Neuronal stem cell (in vitro differentiated cells): ENCODE data around the gene EFCAB13.

ENCODE experiments used
- DNase-seq: peaks from one replicate; pipeline ENCODE4 v3.0.0-alpha.2; 2013; ENCODE audit warnings: low spot score
- H2AFZ ChIP-seq: one replicate; pipeline ENCODE4 v1.6.1; 2013; ENCODE audit warnings: mild to moderate bottlenecking, low read length, inconsistent platforms
- H2AK5ac ChIP-seq: 2 replicates; pipeline ENCODE4 v1.6.1; 2013; ENCODE audit warnings: low read depth, mild to moderate bottlenecking, inconsistent platforms, low read length, moderate library complexity, mixed read lengths
- H2BK120ac ChIP-seq: 2 replicates; pipeline ENCODE4 v1.6.1; 2013; ENCODE audit warnings: low read depth, mild to moderate bottlenecking, inconsistent platforms, low read length, moderate library complexity, mixed read lengths
- H2BK12ac ChIP-seq: one replicate; pipeline ENCODE4 v1.6.1; 2013; ENCODE audit warnings: low read length, inconsistent platforms
- H2BK15ac ChIP-seq: 2 replicates; pipeline ENCODE4 v1.6.1; 2013; ENCODE audit warnings: mild to moderate bottlenecking, low read length, inconsistent platforms, mixed read lengths
- H2BK5ac ChIP-seq: one replicate; pipeline ENCODE4 v1.6.1; 2013; ENCODE audit warnings: inconsistent platforms, mild to moderate bottlenecking, low read length, moderate library complexity
- H3K14ac ChIP-seq: one replicate; pipeline ENCODE4 v1.6.1; 2013; ENCODE audit warnings: low read length, inconsistent platforms
- H3K18ac ChIP-seq: 2 replicates; pipeline ENCODE4 v1.6.1; 2013; ENCODE audit warnings: low read length, inconsistent platforms
- H3K23ac ChIP-seq: 2 replicates; pipeline ENCODE4 v1.6.1; 2013; ENCODE audit warnings: low read depth, mild to moderate bottlenecking, mixed read lengths, low read length, inconsistent platforms; ENCODE audit not compliant: poor library complexity
- H3K27ac ChIP-seq: replicated peaks from 3 replicates; pipeline ENCODE4 v1.5.1; 2013; ENCODE audit warnings: low read length, inconsistent platforms
- H3K27me3 ChIP-seq, 3 experiments: 2 replicates each; pipeline ENCODE4 v1.6.1; 2013; ENCODE audit warnings: low read length in 3 of 3, mild to moderate bottlenecking in 2 of 3, inconsistent platforms in 1 of 3, low read depth in 1 of 3, mixed read lengths in 1 of 3, moderate library complexity in 1 of 3; ENCODE audit not compliant: control insufficient read depth in 3 of 3, insufficient read depth in 3 of 3
- H3K36me3 ChIP-seq, 2 donors: replicated peaks in 1 of 2; 2 replicates each; pipeline ENCODE4 v1.6.1; 2013; ENCODE audit warnings: low read length in 2 of 2; ENCODE audit not compliant: control insufficient read depth in 2 of 2, insufficient read depth in 2 of 2
- H3K4ac ChIP-seq: 2 replicates; pipeline ENCODE4 v1.6.1; 2013; ENCODE audit warnings: inconsistent platforms, mild to moderate bottlenecking, low read length, moderate library complexity
- H3K4me1 ChIP-seq, 2 donors: 1 replicate in 1 of 2; 2 replicates in 1 of 2; pipeline ENCODE4 v1.6.1; 2013; ENCODE audit warnings: low read length in 2 of 2, low read depth in 1 of 2; ENCODE audit not compliant: control insufficient read depth in 2 of 2, insufficient read depth in 1 of 2
- H3K4me2 ChIP-seq: one replicate; pipeline ENCODE4 v1.6.1; 2013; ENCODE audit warnings: mild to moderate bottlenecking, low read length, inconsistent platforms; ENCODE audit not compliant: insufficient read depth, poor library complexity, severe bottlenecking
- H3K4me3 ChIP-seq, 2 donors: 2 replicates each; pipeline ENCODE4 v1.5.1; 2013; ENCODE audit warnings: low read length in 2 of 2, mild to moderate bottlenecking in 2 of 2, inconsistent platforms in 1 of 2, moderate library complexity in 1 of 2
- H3K79me1 ChIP-seq: one replicate; pipeline ENCODE4 v1.6.1; 2013; ENCODE audit warnings: low read depth, mild to moderate bottlenecking, inconsistent platforms, low read length, moderate library complexity
- H3K9ac ChIP-seq: one replicate; pipeline ENCODE4 v1.6.1; 2013; ENCODE audit warnings: mild to moderate bottlenecking, low read depth, low read length, inconsistent platforms; ENCODE audit not compliant: poor library complexity
- H3K9me3 ChIP-seq, 2 donors: replicated peaks in 1 of 2; 2 replicates each; pipeline versions ENCODE3 to v1.6.1; 2013; ENCODE audit warnings: low read length in 2 of 2, mild to moderate bottlenecking in 2 of 2, inconsistent platforms in 1 of 2, low read depth in 1 of 2, mixed read lengths in 1 of 2, moderate library complexity in 1 of 2; ENCODE audit not compliant: control insufficient read depth in 2 of 2, insufficient read depth in 1 of 2
- H4K8ac ChIP-seq: one replicate; pipeline ENCODE4 v1.6.1; 2013; ENCODE audit warnings: low read depth, mild to moderate bottlenecking, inconsistent platforms, low read length, moderate library complexity
- H4K91ac ChIP-seq: one replicate; pipeline ENCODE4 v1.6.1; 2013; ENCODE audit warnings: low read length, low read depth, mild to moderate bottlenecking, inconsistent platforms; ENCODE audit not compliant: poor library complexity
- WGBS, 2 donors: extraction: QIAGEN DNeasy Blood & Tissue Kit; methylation state at CpG; one replicate each; pipeline ENCODE4 v1.1.7; 2013; ENCODE audit warnings: missing lambda C conversion rate in 2 of 2, mixed read lengths in 1 of 2; ENCODE audit not compliant: insufficient read length in 2 of 2, insufficient replicate concordance in 1 of 2; ENCODE audit errors: extremely low coverage in 2 of 2; 5-methylcytosine and 5-hydroxymethylcytosine counted together

Gene EFCAB13

GRCh38 chr17:47286198-47286914, 37.4 kb upstream of the EFCAB13 start:
- H3K18ac ChIP-seq: no peak overlapping the region
- no peak overlapping the region for H3K9ac ChIP-seq
- no peak overlapping the region for H4K8ac ChIP-seq
- no peaks in the 10 kb centered on the region for H3K27me3 ChIP-seq
- no peak overlapping the region for H2BK12ac ChIP-seq
- H3K14ac ChIP-seq: no peak overlapping the region
- no peak overlapping the region for H3K23ac ChIP-seq
- DNase-seq: no peak
- H2AK5ac ChIP-seq: no peak overlapping the region
- no peaks in the 10 kb centered on the region for H3K4me1 ChIP-seq
- no peaks in the 10 kb centered on the region for H3K36me3 ChIP-seq
- no peak overlapping the region for H3K4ac ChIP-seq
- no peak overlapping the region for H4K91ac ChIP-seq
- H3K4me3 ChIP-seq: no peak overlapping the region
- no peaks in the 10 kb centered on the region for H3K79me1 ChIP-seq
- H2BK120ac ChIP-seq: no peak overlapping the region
- no peak overlapping the region for H3K4me2 ChIP-seq
- no peaks in the 10 kb centered on the region for H3K9me3 ChIP-seq
- H3K27ac ChIP-seq: no peak overlapping the region
- H2AFZ ChIP-seq: no peak overlapping the region
- no peak overlapping the region for H2BK5ac ChIP-seq
- no peak overlapping the region for H2BK15ac ChIP-seq
- no CpG with 5 or more reads among the region's 6 CpGs for WGBS, 2 donors

- Histone ChIP-seq H3K27ac (no peak overlapping the region), H2BK15ac (no peak overlapping the region), H4K91ac (no peak overlapping the region), H3K4me2 (no peak overlapping the region), H3K9me3 (no peaks in the 10 kb centered on the region), H2BK120ac (no peak overlapping the region), H3K4me1 (no peaks in the 10 kb centered on the region), H2BK12ac (no peak overlapping the region), H3K18ac (no peak overlapping the region), H2BK5ac (no peak overlapping the region), H2AK5ac (no peak overlapping the region), H3K23ac (no peak overlapping the region), H3K79me1 (no peaks in the 10 kb centered on the region), H3K14ac (no peak overlapping the region), H3K9ac (no peak overlapping the region), H3K4ac (no peak overlapping the region), H3K27me3 (no peaks in the 10 kb centered on the region), H3K36me3 (no peaks in the 10 kb centered on the region), H2AFZ (no peak overlapping the region), H3K4me3 (no peak overlapping the region), H4K8ac (no peak overlapping the region)
- DNase-seq: no peak
- no CpG with 5 or more reads among the region's 4 CpGs for WGBS, 2 donors
These were observed 36.7 kb upstream of the EFCAB13 start for GRCh38 chr17:47287068-47287467.

GRCh38 chr17:47287639-47288038, 36.1 kb upstream of the EFCAB13 start:
- H3K23ac ChIP-seq: no peak overlapping the region
- no peak overlapping the region for H3K4me3 ChIP-seq
- H2BK5ac ChIP-seq: no peak overlapping the region
- no peaks in the 10 kb centered on the region for H3K9me3 ChIP-seq
- no peak overlapping the region for H2BK12ac ChIP-seq
- no peak overlapping the region for H2BK15ac ChIP-seq
- H3K36me3 ChIP-seq: no peaks in the 10 kb centered on the region
- no peak overlapping the region for H3K27ac ChIP-seq
- no CpG with 5 or more reads among the region's 2 CpGs for WGBS, 2 donors
- no peak overlapping the region for H3K4me2 ChIP-seq
- no peaks in the 10 kb centered on the region for H3K27me3 ChIP-seq
- no peak overlapping the region for H4K91ac ChIP-seq
- H3K18ac ChIP-seq: no peak overlapping the region
- H4K8ac ChIP-seq: no peak overlapping the region
- H2AFZ ChIP-seq: no peak overlapping the region
- H3K14ac ChIP-seq: no peak overlapping the region
- no peaks in the 10 kb centered on the region for H3K79me1 ChIP-seq
- DNase-seq: no peak
- H3K9ac ChIP-seq: no peak overlapping the region
- no peak overlapping the region for H3K4ac ChIP-seq
- no peak overlapping the region for H2AK5ac ChIP-seq
- H2BK120ac ChIP-seq: no peak overlapping the region
- no peaks in the 10 kb centered on the region for H3K4me1 ChIP-seq

GRCh38 chr17:47288531-47289116, 35.1 kb upstream of the EFCAB13 start:
- no peak overlapping the region for H3K27ac ChIP-seq
- H3K23ac ChIP-seq: no peak overlapping the region
- no peak overlapping the region for H2BK15ac ChIP-seq
- no peak overlapping the region for H3K4me3 ChIP-seq
- no peak overlapping the region for H2AFZ ChIP-seq
- H2AK5ac ChIP-seq: no peak overlapping the region
- no peaks in the 10 kb centered on the region for H3K36me3 ChIP-seq
- no peak overlapping the region for H4K8ac ChIP-seq
- H2BK120ac ChIP-seq: no peak overlapping the region
- no CpG with 5 or more reads among the region's 6 CpGs for WGBS, 2 donors
- no peaks in the 10 kb centered on the region for H3K9me3 ChIP-seq
- no peak overlapping the region for H2BK5ac ChIP-seq
- H3K79me1 ChIP-seq: no peaks in the 10 kb centered on the region
- H3K14ac ChIP-seq: no peak overlapping the region
- no peak overlapping the region for H3K18ac ChIP-seq
- no peaks in the 10 kb centered on the region for H3K27me3 ChIP-seq
- H3K9ac ChIP-seq: no peak overlapping the region
- no peak for DNase-seq
- H2BK12ac ChIP-seq: no peak overlapping the region
- H4K91ac ChIP-seq: no peak overlapping the region
- H3K4me1 ChIP-seq: no peaks in the 10 kb centered on the region
- H3K4ac ChIP-seq: no peak overlapping the region
- H3K4me2 ChIP-seq: no peak overlapping the region
